H1 (cell line): ENCODE measurements around the gene FCRL6. TPM values are rescaled to one million over a fixed set of nuclear protein-coding genes. Genes with fewer than 3 reads are reported as not detected.

Source experiments
- CTCF ChIA-PET: fragments of 300-600 bp; sonication (Branson Sonifier 250); formaldehyde crosslinking; loops from one replicate; lab custom pipeline; 2021; ENCODE audit not compliant: partially characterized antibody; lab: Charles Lee
- POLR2A ChIA-PET: fragments of 300-600 bp; sonication (Branson Sonifier 250); formaldehyde crosslinking; loops from one replicate; lab custom pipeline; 2021; ENCODE audit warnings: inconsistent platforms; ENCODE audit not compliant: partially characterized antibody; lab: Charles Lee
- DNase-seq, 2 experiments: peaks; one replicate each; pipeline versions ENCODE4 v3.0.0 to v3.0.0-alpha.2; 2010 to 2022; ENCODE audit warnings: low spot score in 2 of 2, low read depth in 1 of 2, mixed read lengths in 1 of 2
- FAIRE-seq: peaks from 2 replicates; lab custom pipeline; 2011; peaks lifted over from hg19 to GRCh38; lab: Jason Lieb, UNC
- H2AFZ ChIP-seq: 2 replicates; pipeline ENCODE4 v1.8.1; 2012; ENCODE audit warnings: low read length, inconsistent platforms
- H2AK5ac ChIP-seq: 2 replicates; pipeline ENCODE4 v1.6.1; 2013; ENCODE audit warnings: low read depth, low read length
- H2BK120ac ChIP-seq: replicated peaks from 2 replicates; pipeline ENCODE3; 2013; ENCODE audit warnings: low read depth, low read length, inconsistent platforms
- H2BK12ac ChIP-seq: 2 replicates; pipeline ENCODE4 v1.6.1; 2013; ENCODE audit warnings: low read depth, low read length
- H2BK15ac ChIP-seq: 2 replicates; pipeline ENCODE4 v1.6.1; 2013; ENCODE audit warnings: low read length
- H2BK20ac ChIP-seq: 2 replicates; pipeline ENCODE4 v1.6.1; 2013; ENCODE audit warnings: low read length
- H2BK5ac ChIP-seq: 2 replicates; pipeline ENCODE4 v1.6.1; 2013; ENCODE audit warnings: low read depth, low read length
- H3K14ac ChIP-seq: 2 replicates; pipeline ENCODE4 v1.6.1; 2013; ENCODE audit warnings: inconsistent platforms; ENCODE audit not compliant: insufficient read length
- H3K18ac ChIP-seq: 2 replicates; pipeline ENCODE4 v1.6.1; 2013; ENCODE audit warnings: low read length; ENCODE audit errors: extremely low read depth
- H3K23ac ChIP-seq: 2 replicates; pipeline ENCODE4 v1.6.1; 2013; ENCODE audit warnings: inconsistent platforms; ENCODE audit not compliant: insufficient read length
- H3K23me2 ChIP-seq: 2 replicates; pipeline ENCODE4 v1.6.1; 2013; ENCODE audit warnings: low read depth, low read length
- H3K27ac ChIP-seq: 2 replicates; pipeline ENCODE4 v1.6.1; 2011; ENCODE audit warnings: low read depth, low read length, inconsistent platforms
- H3K27me3 ChIP-seq, 4 experiments: replicated peaks in 1 of 4; 1 replicate in 1 of 4; 2 replicates in 3 of 4; pipeline versions ENCODE4 v1.6.1 to v1.8.1; 2011 to 2013; ENCODE audit warnings: low read length in 3 of 4, mild to moderate bottlenecking in 3 of 4, inconsistent platforms in 2 of 4, mixed read lengths in 2 of 4, moderate library complexity in 1 of 4; ENCODE audit not compliant: control insufficient read depth in 3 of 4, insufficient read depth in 3 of 4; ENCODE audit errors: extremely low read depth in 1 of 4
- H3K36me3 ChIP-seq, 4 experiments: 2 replicates each; pipeline versions ENCODE4 v1.6.1 to v1.8.1; 2011 to 2013; ENCODE audit warnings: mild to moderate bottlenecking in 4 of 4, low read length in 3 of 4, moderate library complexity in 2 of 4, control low read depth in 1 of 4, inconsistent platforms in 1 of 4; ENCODE audit not compliant: insufficient read depth in 4 of 4, control insufficient read depth in 2 of 4
- H3K4ac ChIP-seq: replicated peaks from 2 replicates; pipeline ENCODE3; 2013; ENCODE audit warnings: low read length, low read depth, mixed read lengths, inconsistent platforms; ENCODE audit not compliant: insufficient read length
- H3K4me1 ChIP-seq, 4 experiments: replicated peaks in 1 of 4; 1 replicate in 1 of 4; 2 replicates in 3 of 4; pipeline versions ENCODE4 v1.6.1 to v1.8.1; 2011 to 2013; ENCODE audit warnings: low read length in 3 of 4, inconsistent platforms in 2 of 4, mixed read lengths in 1 of 4; ENCODE audit not compliant: insufficient read depth in 4 of 4, control insufficient read depth in 3 of 4
- H3K4me2 ChIP-seq, 2 experiments: 2 replicates each; pipeline versions ENCODE4 v1.6.1 to v1.8.1; 2011 to 2013; ENCODE audit warnings: low read depth in 2 of 2, low read length in 2 of 2, control low read depth in 1 of 2, inconsistent platforms in 1 of 2, mild to moderate bottlenecking in 1 of 2; ENCODE audit not compliant: insufficient read depth in 1 of 2
- H3K4me3 ChIP-seq, 4 experiments: fragments of 200-600, 300-600 bp in 1 of 4; sonication (generic), shearing (Covaris generic), sonication (Bioruptor Twin) in 1 of 4; 2 replicates each; pipeline versions ENCODE4 v1.5.1 to v1.8.1; 2011 to 2016; ENCODE audit warnings: low read length in 4 of 4, low read depth in 3 of 4, control low read depth in 2 of 4, inconsistent platforms in 2 of 4, mild to moderate bottlenecking in 2 of 4, mixed read lengths in 1 of 4, moderate library complexity in 1 of 4; ENCODE audit not compliant: insufficient read depth in 2 of 4; ENCODE audit errors: extremely low read depth in 1 of 4
- H3K56ac ChIP-seq: replicated peaks from 2 replicates; pipeline ENCODE3; 2013; ENCODE audit warnings: low read depth, mild to moderate bottlenecking, mixed read lengths, low read length, inconsistent platforms; ENCODE audit not compliant: insufficient read length
- H3K79me1 ChIP-seq: 2 replicates; pipeline ENCODE4 v1.6.1; 2013; ENCODE audit warnings: low read depth, low read length, control low read depth
- H3K79me2 ChIP-seq, 2 experiments: 2 replicates each; pipeline versions ENCODE4 v1.6.1 to v1.8.1; 2012 to 2013; ENCODE audit warnings: low read length in 2 of 2, mild to moderate bottlenecking in 2 of 2, inconsistent platforms in 1 of 2; ENCODE audit not compliant: insufficient read depth in 2 of 2, control insufficient read depth in 1 of 2
- H3K9ac ChIP-seq, 4 experiments: replicated peaks in 1 of 4; 1 replicate in 1 of 4; 2 replicates in 3 of 4; pipeline versions ENCODE4 v1.6.1 to v1.8.1; 2011 to 2013; ENCODE audit warnings: low read depth in 3 of 4, low read length in 3 of 4, control low read depth in 2 of 4, mild to moderate bottlenecking in 2 of 4, moderate library complexity in 2 of 4, inconsistent platforms in 1 of 4; ENCODE audit errors: extremely low read depth in 1 of 4
- H3K9me3 ChIP-seq, 2 experiments: 2 replicates each; pipeline versions ENCODE4 v1.6.1 to v1.8.1; 2012 to 2013; ENCODE audit warnings: mild to moderate bottlenecking in 2 of 2, moderate library complexity in 2 of 2, control low read depth in 1 of 2, inconsistent platforms in 1 of 2, low read depth in 1 of 2, low read length in 1 of 2, mixed read lengths in 1 of 2; ENCODE audit not compliant: insufficient read depth in 2 of 2
- H4K20me1 ChIP-seq, 2 experiments: replicated peaks in 1 of 2; 2 replicates each; pipeline versions ENCODE3 to v1.8.1; 2011 to 2013; ENCODE audit warnings: inconsistent platforms in 2 of 2, low read length in 2 of 2, mild to moderate bottlenecking in 1 of 2; ENCODE audit not compliant: insufficient read depth in 2 of 2, control insufficient read depth in 1 of 2
- H4K5ac ChIP-seq: 2 replicates; pipeline ENCODE4 v1.6.1; 2013; ENCODE audit warnings: low read length, low read depth, mixed read lengths, inconsistent platforms; ENCODE audit not compliant: insufficient read length
- H4K8ac ChIP-seq: 2 replicates; pipeline ENCODE4 v1.8.0; 2013; ENCODE audit warnings: mild to moderate bottlenecking, moderate library complexity, low read length, inconsistent platforms; ENCODE audit not compliant: insufficient read depth; ENCODE audit errors: extremely low read depth
- H4K91ac ChIP-seq: replicated peaks from 2 replicates; pipeline ENCODE3; 2013; ENCODE audit warnings: low read length, mixed read lengths, inconsistent platforms; ENCODE audit not compliant: insufficient read length
- ATF2 ChIP-seq: IDR thresholded peaks from 2 replicates; pipeline ENCODE4 v1.6.1; 2012; ENCODE audit warnings: low read length, inconsistent platforms
- CREB1 ChIP-seq: IDR thresholded peaks from 2 replicates; pipeline ENCODE4 v1.6.1; 2012; ENCODE audit warnings: inconsistent platforms
- GTF2F1 ChIP-seq: IDR thresholded peaks from 2 replicates; pipeline ENCODE4 v1.6.1; 2012; ENCODE audit warnings: low read depth, low read length, improper control_type of control experiment, borderline replicate concordance
- KDM4A ChIP-seq: IDR thresholded peaks from one replicate; pipeline ENCODE4 v1.7.1; 2012; ENCODE audit warnings: low read depth, mild to moderate bottlenecking, moderate library complexity, low read length, inconsistent platforms; ENCODE audit not compliant: severe bottlenecking
- POLR2A ChIP-seq, 2 experiments: IDR thresholded peaks; 1 replicate in 1 of 2; 2 replicates in 1 of 2; pipeline ENCODE4 v1.6.1; 2011; ENCODE audit warnings: low read depth in 2 of 2, low read length in 2 of 2, mild to moderate bottlenecking in 2 of 2; ENCODE audit errors: control extremely low read depth in 1 of 2
- RAD21 ChIP-seq, 2 experiments: IDR thresholded peaks in 1 of 2; conservative IDR thresholded peaks in 1 of 2; 2 replicates each; pipeline ENCODE4 v1.6.1; 2011; ENCODE audit warnings: low read depth in 2 of 2, low read length in 2 of 2, improper control_type of control experiment in 1 of 2, inconsistent platforms in 1 of 2, mild to moderate bottlenecking in 1 of 2, moderate library complexity in 1 of 2
- RXRA ChIP-seq: IDR thresholded peaks from 2 replicates; pipeline ENCODE4 v1.6.1; 2011; ENCODE audit warnings: low read depth, mild to moderate bottlenecking, low read length, moderate library complexity; ENCODE audit not compliant: insufficient read depth
- SAP30 ChIP-seq: fragments of 300-600 bp; sonication (generic); IDR thresholded peaks from 2 replicates; pipeline ENCODE4 v1.7.1; 2012; ENCODE audit warnings: low read length, moderate library complexity, mild to moderate bottlenecking, inconsistent platforms; ENCODE audit not compliant: insufficient read depth, insufficient replicate concordance
- SIX5 ChIP-seq: IDR thresholded peaks from 2 replicates; pipeline ENCODE4 v1.6.1; 2011; ENCODE audit warnings: mild to moderate bottlenecking, low read depth, low read length
- SRF ChIP-seq: IDR thresholded peaks from 2 replicates; pipeline ENCODE4 v1.6.1; 2011; ENCODE audit warnings: mild to moderate bottlenecking, low read depth, low read length, moderate library complexity
- USF2 ChIP-seq: IDR thresholded peaks from 2 replicates; pipeline ENCODE4 v1.6.1; 2011; ENCODE audit warnings: low read length, improper control_type of control experiment
- WGBS, 2 experiments: shearing (Covaris generic) in 1 of 2; methylation state at CpG; one replicate each; pipeline versions ENCODE4 v1.1.6 to v1.1.7; 2013 to 2015; ENCODE audit warnings: low lambda C conversion rate in 2 of 2, mixed read lengths in 2 of 2, inconsistent platforms in 1 of 2, low coverage in 1 of 2, missing lambda C conversion rate in 1 of 2; ENCODE audit not compliant: insufficient replicate concordance in 2 of 2, insufficient coverage in 1 of 2, insufficient read length in 1 of 2; ENCODE audit errors: extremely low coverage in 1 of 2, missing lambda C conversion rate in 1 of 2; 5-methylcytosine and 5-hydroxymethylcytosine counted together
- polyA plus RNA-seq, 7 experiments: library from polyadenylated mRNA; depleted of rRNA in 3 of 7; stranded (reverse) in 5 of 7; unstranded in 2 of 7; fragments of >200 nt in 5 of 7; fragments of 200-250 nt in 2 of 7; gene quantifications; 1 replicate in 5 of 7; 2 replicates in 1 of 7; 4 replicates in 1 of 7; pipeline versions ENCODE4 v1.2.1 to v1.2.3, GENCODE V29; 2011 to 2013; ENCODE audit warnings: missing spikeins in 2 of 7, mixed read lengths in 2 of 7
- total RNA-seq: library from RNA; stranded (reverse); fragmentation: NEBNext Ultra II Directional; extraction: Animal tissue kit (Norgen Biotek cat#: 25700); gene quantifications from 2 replicates; pipeline ENCODE4 v1.2.1, GENCODE V29; 2021

The FCRL6 gene
- total and polyA plus RNA-seq, 2 of the 8 experiments (the other 6 are each of a cell fraction or from before 2014, with no cell fraction given), result not detected

- Histone ChIP-seq H3K18ac (no peak overlapping the region), H3K27me3 (no peaks in the 10 kb centered on the region), H3K9ac (no peak overlapping the region), H4K8ac (no peak overlapping the region), H3K14ac (no peak overlapping the region), H4K20me1 (no peaks in the 10 kb centered on the region), H4K5ac (no peak overlapping the region), H3K27ac (no peak overlapping the region), H2BK120ac (no peak overlapping the region), H2AFZ (no peak overlapping the region), H3K4ac (no peak overlapping the region), H2BK15ac (no peak overlapping the region), H2AK5ac (no peak overlapping the region), H3K4me3 (no peak overlapping the region), H2BK20ac (no peak overlapping the region), H3K9me3 (no peaks in the 10 kb centered on the region; a peak in 1 of 4 replicates), H3K36me3 (no peaks in the 10 kb centered on the region), H3K23ac (no peak overlapping the region), H3K23me2 (no peaks in the 10 kb centered on the region), H3K4me1 (no peaks in the 10 kb centered on the region), H3K56ac (no peak overlapping the region), H2BK12ac (no peak overlapping the region), H2BK5ac (no peak overlapping the region), H4K91ac (no peak overlapping the region), H3K79me2 (no peaks in the 10 kb centered on the region), H3K4me2 (no peak overlapping the region), H3K79me1 (no peaks in the 10 kb centered on the region)
- DNase-seq (no peak), FAIRE-seq (no peak)
- 75% methylated on average over 1 of the region's 1 CpG; no CpG with 5 or more reads in 1 of the 2 experiments for WGBS, 2 experiments
- POLR2A ChIA-PET, result no interaction called here
- CTCF ChIA-PET, result interaction anchor here (0.6 kb wide), 1 partner anchor 567 kb away, joined by 6 read pairs; no protein-coding TSS in a partner anchor
- TF ChIP-seq GTF2F1 (no peak), ATF2 (no peak), KDM4A (no peak), USF2 (no peak), CREB1 (no peak), RXRA (no peak), POLR2A (IDR thresholded peaks at IDR 0.05; ENCODE audit: control extremely low read depth in 1 of 2, low read depth in 2 of 2, low read length in 2 of 2) (no peak), RAD21 (IDR thresholded peaks at IDR 0.05 in 1 of 2, conservative IDR thresholded peaks at IDR 0.05 in 1 of 2; ENCODE audit: low read depth in 2 of 2, low read length in 2 of 2) (no peak), SRF (no peak), SIX5 (no peak), SAP30 (no peak)
These were observed 38.5 kb upstream of the FCRL6 start for GRCh38 chr1:159763686-159764085.
